K562 (cell line): ENCODE measurements around the gene ZSWIM1. TPM values are rescaled to one million over a fixed set of nuclear protein-coding genes. Genes with fewer than 3 reads are reported as not detected.

Experiments used
- ATAC-seq: fragments of 200-7000 bp; cut with Tn5 transposase; 3 replicates; pipeline ENCODE4 v1.9.1; 2020; ENCODE audit warnings: moderate library complexity
- BruUV-seq: library from RNA; stranded (reverse); fragments of 400-500 nt; replicated peaks from 2 replicates; lab custom pipeline; 2021; lab: Mats Ljungman, UMichigan
- CTCF ChIA-PET: fragments of 300-600 bp; formaldehyde crosslinking; extraction: SDS; loops from one replicate; lab custom pipeline; 2021; ENCODE audit warnings: low intra/inter-chr PET ratio; lab: Yijun Ruan, JAX
- POLR2A ChIA-PET: fragments of 300-600, 350-650 bp; sonication (Branson Sonifier 250); formaldehyde crosslinking; extraction: SDS; loops from one replicate; lab custom pipeline; 2021; ENCODE audit warnings: antibody characterized with exemption, inconsistent platforms; lab: Yijun Ruan, JAX
- DNase-seq, 4 experiments: peaks; one replicate each; pipeline versions ENCODE4 v3.0.0 to v3.0.0-alpha.2; 2011 to 2018; ENCODE audit warnings: low spot score in 3 of 4, mixed read lengths in 3 of 4; ENCODE audit errors: extremely low read depth in 1 of 4
- FAIRE-seq: peaks from 2 replicates; lab custom pipeline; 2011; peaks lifted over from hg19 to GRCh38; lab: Jason Lieb, UNC
- H2AFZ ChIP-seq: 2 replicates; pipeline ENCODE4 v1.6.0; 2011; ENCODE audit warnings: low read depth, low read length, control low read depth, inconsistent platforms
- H3K27ac ChIP-seq: fragments of 200-600 bp; 3 replicates; pipeline ENCODE4 v1.8.0; 2011; ENCODE audit warnings: low read depth, mild to moderate bottlenecking, control low read depth, inconsistent platforms, low read length, moderate library complexity, mixed read lengths; ENCODE audit errors: extremely low read depth
- H3K27me3 ChIP-seq, 2 experiments: fragments of 300-600 bp in 1 of 2; 2 replicates in 1 of 2; 3 replicates in 1 of 2; pipeline versions ENCODE4 v1.6.0 to v1.8.0; 2011; ENCODE audit warnings: inconsistent platforms in 2 of 2, low read length in 2 of 2, mild to moderate bottlenecking in 1 of 2, mixed read lengths in 1 of 2, moderate library complexity in 1 of 2; ENCODE audit not compliant: control insufficient read depth in 2 of 2, insufficient read depth in 2 of 2
- H3K36me3 ChIP-seq: fragments of 300-600 bp; 3 replicates; pipeline ENCODE4 v1.8.0; 2011; ENCODE audit warnings: mild to moderate bottlenecking, low read length, inconsistent platforms; ENCODE audit not compliant: control insufficient read depth, insufficient read depth
- H3K4me1 ChIP-seq, 2 experiments: fragments of 200-600 bp in 1 of 2; replicated peaks in 1 of 2; 2 replicates in 1 of 2; 3 replicates in 1 of 2; pipeline versions ENCODE4 v1.5.1 to v1.8.0; 2011; ENCODE audit warnings: inconsistent platforms in 2 of 2, low read length in 2 of 2, mild to moderate bottlenecking in 1 of 2, mixed read lengths in 1 of 2, moderate library complexity in 1 of 2; ENCODE audit not compliant: control insufficient read depth in 2 of 2, insufficient read depth in 2 of 2
- H3K4me2 ChIP-seq: 2 replicates; pipeline ENCODE4 v1.6.1; 2011; ENCODE audit warnings: low read length, control low read depth, inconsistent platforms, mixed read lengths; ENCODE audit not compliant: insufficient read depth
- H3K4me3 ChIP-seq: fragments of 200-600 bp; sonication (generic), shearing (Covaris generic); 2 replicates; pipeline ENCODE4 v1.5.1; 2016; ENCODE audit warnings: control low read depth, inconsistent platforms
- H3K79me2 ChIP-seq: fragments of 200-600 bp; 3 replicates; pipeline ENCODE4 v1.8.0; 2011; ENCODE audit warnings: low read length, inconsistent platforms; ENCODE audit not compliant: control insufficient read depth, insufficient read depth
- H3K9ac ChIP-seq, 2 experiments: 2 replicates each; pipeline versions ENCODE4 v1.6.0 to v1.6.1; 2011; ENCODE audit warnings: low read depth in 2 of 2, low read length in 2 of 2, control low read depth in 1 of 2, inconsistent platforms in 1 of 2, mild to moderate bottlenecking in 1 of 2, mixed read lengths in 1 of 2; ENCODE audit not compliant: insufficient read depth in 1 of 2
- H3K9me1 ChIP-seq: one replicate; pipeline ENCODE4 v1.6.0; 2011; ENCODE audit warnings: inconsistent platforms, mild to moderate bottlenecking, low read length, moderate library complexity; ENCODE audit not compliant: control insufficient read depth, insufficient read depth
- H3K9me3 ChIP-seq: replicated peaks from 2 replicates; pipeline ENCODE4 v1.5.1; 2011; ENCODE audit warnings: low read depth, low read length, inconsistent platforms; ENCODE audit not compliant: control insufficient read depth, insufficient read depth
- H4K20me1 ChIP-seq: replicated peaks from 2 replicates; pipeline ENCODE4 v1.6.1; 2011; ENCODE audit warnings: low read length, inconsistent platforms, mixed read lengths; ENCODE audit not compliant: control insufficient read depth, insufficient read depth
- PHF8 ChIP-seq: fragments of 200-600 bp; sonication (generic); IDR thresholded peaks from 2 replicates; pipeline ENCODE4 v1.6.1; 2012; ENCODE audit warnings: mixed run types, mild to moderate bottlenecking, inconsistent platforms, low read length, moderate library complexity, borderline replicate concordance
- POLR2A ChIP-seq: fragments of 450-650 bp; conservative IDR thresholded peaks from 2 replicates; pipeline ENCODE4 v1.6.1; 2016
- RFX1 ChIP-seq: fragments of 450-650 bp; IDR thresholded peaks from 2 replicates; pipeline ENCODE4 v1.6.1; 2016; ENCODE audit warnings: mild to moderate bottlenecking, moderate library complexity
- STAT5A ChIP-seq: IDR thresholded peaks from 2 replicates; pipeline ENCODE4 v1.6.1; 2012; ENCODE audit warnings: low read length, inconsistent platforms, borderline replicate concordance
- ZNF445 ChIP-seq: fragments of 250-450 bp; sonication (Bioruptor Pico); IDR thresholded peaks from 2 replicates; pipeline ENCODE4 v1.4.0; 2020; ENCODE audit warnings: low read depth, mild to moderate bottlenecking, moderate library complexity
- ZNF79 ChIP-seq: fragments of 250-450 bp; sonication (Bioruptor Pico); IDR thresholded peaks from 2 replicates; pipeline ENCODE4 v1.4.0; 2020; ENCODE audit warnings: low read depth, mild to moderate bottlenecking, moderate library complexity
- WGBS: fragments of 100-300 bp; shearing (Covaris generic); methylation state at CpG from one replicate; pipeline ENCODE4 v1.1.6; 2016; ENCODE audit warnings: low coverage, mixed read lengths; ENCODE audit not compliant: insufficient coverage; ENCODE audit errors: missing lambda C conversion rate; 5-methylcytosine and 5-hydroxymethylcytosine counted together
- in situ Hi-C: fragments of 300-500 bp; cut with MboI; formaldehyde crosslinking; loops from 4 replicates; pipeline ENCODE4 v1.15.0; 2018; ENCODE audit warnings: inconsistent platforms, mixed read lengths
- intact Hi-C: fragments of 100-400 bp; cut with micrococcal nuclease; formaldehyde crosslinking; loops from 2 replicates; pipeline ENCODE4 v1.14.2; 2022
- polyA plus RNA-seq, 8 experiments: library from polyadenylated mRNA; depleted of rRNA in 4 of 8; stranded (reverse) in 5 of 8; unstranded in 3 of 8; fragments of >200 nt; fragmentation: Nextera tagmentation in 2 of 8; fragmentation: Illumina TruSeq in 1 of 8; extraction: Ambion mirVana in 2 of 8; extraction: Trizol in 1 of 8; gene quantifications; 2 replicates each; pipeline versions ENCODE4 v1.2.1 to v1.2.3, GENCODE V29; 2011 to 2014; ENCODE audit warnings: inconsistent platforms in 1 of 8, missing spikeins in 1 of 8
- total RNA-seq, 7 experiments: library from RNA; depleted of rRNA in 6 of 7; stranded (reverse); fragments of >200 nt in 6 of 7; fragmentation: Illumina TruSeq in 2 of 7; extraction: Trizol in 2 of 7; gene quantifications; 2 replicates each; pipeline versions ENCODE4 v1.2.1 to v1.2.3, GENCODE V29; 2011 to 2021; ENCODE audit warnings: low replicate concordance in 1 of 7
- TF ChIP-seq, protein P1 (sequence below): fragments of 450-650 bp; IDR thresholded peaks from 2 replicates; pipeline ENCODE4 v1.6.1; 2016

Gene ZSWIM1
- total and polyA plus RNA-seq, 9 of the 15 experiments (the other 6 are each of a cell fraction or from before 2014, with no cell fraction given): 2.5 to 15.6 (median 9.5) TPM

DNA sequence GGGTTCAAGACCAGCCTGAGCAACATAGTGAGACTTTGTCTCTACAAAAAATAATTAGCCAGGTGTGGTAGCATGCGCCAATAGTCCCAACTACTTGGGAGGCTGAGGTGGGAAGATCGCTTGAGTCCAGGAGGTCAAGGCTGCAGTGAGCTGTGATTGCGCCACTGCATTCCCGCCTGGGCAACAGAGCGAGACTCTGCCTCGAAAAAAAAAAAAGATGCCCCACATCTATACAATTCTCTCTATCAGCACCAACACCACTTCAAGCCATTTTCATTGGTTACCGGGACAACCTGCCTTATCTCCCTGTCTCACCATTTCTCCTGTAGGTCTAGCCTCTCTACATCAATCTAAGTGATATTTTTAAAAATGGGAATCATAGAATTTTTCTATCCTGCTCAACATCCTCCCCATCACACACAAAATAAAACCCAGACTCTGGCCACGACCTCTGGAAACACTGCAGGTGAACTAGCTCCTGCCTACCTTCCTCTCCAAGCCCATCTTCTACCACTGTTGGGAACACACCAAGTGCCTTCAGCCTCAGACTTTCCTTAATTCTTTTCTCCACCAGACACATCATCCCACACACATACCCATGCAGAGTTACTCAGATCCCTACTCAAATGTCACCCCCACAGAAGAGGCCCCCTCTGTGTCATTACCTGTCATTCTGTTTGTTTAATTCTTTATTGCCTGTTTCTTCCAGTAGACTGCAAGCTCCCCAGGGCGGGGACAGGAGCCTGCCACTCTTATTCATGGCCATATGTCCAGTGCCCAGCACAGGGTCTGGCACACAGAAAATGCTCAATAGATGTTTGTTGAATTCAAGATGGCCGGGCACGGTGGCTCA, 40.5 kb downstream of the ZSWIM1 start:
- TF ChIP-seq, protein P1, sequence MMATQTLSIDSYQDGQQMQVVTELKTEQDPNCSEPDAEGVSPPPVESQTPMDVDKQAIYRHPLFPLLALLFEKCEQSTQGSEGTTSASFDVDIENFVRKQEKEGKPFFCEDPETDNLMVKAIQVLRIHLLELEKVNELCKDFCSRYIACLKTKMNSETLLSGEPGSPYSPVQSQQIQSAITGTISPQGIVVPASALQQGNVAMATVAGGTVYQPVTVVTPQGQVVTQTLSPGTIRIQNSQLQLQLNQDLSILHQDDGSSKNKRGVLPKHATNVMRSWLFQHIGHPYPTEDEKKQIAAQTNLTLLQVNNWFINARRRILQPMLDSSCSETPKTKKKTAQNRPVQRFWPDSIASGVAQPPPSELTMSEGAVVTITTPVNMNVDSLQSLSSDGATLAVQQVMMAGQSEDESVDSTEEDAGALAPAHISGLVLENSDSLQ: 0 out of 2 replicates have a peak, but pooled peaks have one; percentile 7
- TF ChIP-seq PHF8: no peak
- TF ChIP-seq ZNF79 (CRISPR knock-in tag): no peak
- no peak for TF ChIP-seq POLR2A
- peak; percentile 36; the same call in 1 of the 2 replicates for TF ChIP-seq RFX1
- TF ChIP-seq STAT5A: no peak
- no peak for TF ChIP-seq ZNF445 (CRISPR knock-in tag)
- TF ChIP-seq, all 486 proteins: peak for 2
- no peak overlapping the region for H3K4me3 ChIP-seq
- in situ Hi-C loops: no loop called here
- H4K20me1 ChIP-seq: 0 out of 2 replicates have a peak, but pooled peaks cover 3% of the 10 kb centered on the region
- CTCF ChIA-PET: no interaction called here
- no TSS peak for BruUV-seq
- H3K36me3 ChIP-seq: no peaks in the 10 kb centered on the region
- H3K27me3 ChIP-seq: no peaks in the 10 kb centered on the region
- 34% methylated on average over 11 of the region's 11 CpGs for WGBS
- H2AFZ ChIP-seq: no peak overlapping the region
- ATAC-seq: no peak
- H3K4me1 ChIP-seq: peaks cover 10% of the 10 kb centered on the region in 2 experiments; a peak in 4 of 5 replicates
- no peak overlapping the region for H3K4me2 ChIP-seq
- no peak overlapping the region for H3K27ac ChIP-seq
- H3K79me2 ChIP-seq: no peaks in the 10 kb centered on the region
- intact Hi-C loops: no loop called here
- H3K9me1 ChIP-seq: no peaks in the 10 kb centered on the region
- no peak overlapping the region for H3K9ac ChIP-seq
- POLR2A ChIA-PET: interaction anchor here (0.6 to 8.0 kb wide), 6 partner anchors 11 to 53 kb away, joined by 3 to 91 read pairs (median 4); partner anchors contain the start of gene PCIF1
- no peak for DNase-seq
- no peaks in the 10 kb centered on the region for H3K9me3 ChIP-seq
- FAIRE-seq: no peak
